ENCODE measurements around the gene PLEKHH2. TPM values are rescaled to one million over a fixed set of nuclear protein-coding genes. Genes with fewer than 3 reads are reported as not detected.

The PLEKHH2 gene
- total RNA-seq, 1 experiment from 2014 or later, result 3.1 TPM

DNA sequence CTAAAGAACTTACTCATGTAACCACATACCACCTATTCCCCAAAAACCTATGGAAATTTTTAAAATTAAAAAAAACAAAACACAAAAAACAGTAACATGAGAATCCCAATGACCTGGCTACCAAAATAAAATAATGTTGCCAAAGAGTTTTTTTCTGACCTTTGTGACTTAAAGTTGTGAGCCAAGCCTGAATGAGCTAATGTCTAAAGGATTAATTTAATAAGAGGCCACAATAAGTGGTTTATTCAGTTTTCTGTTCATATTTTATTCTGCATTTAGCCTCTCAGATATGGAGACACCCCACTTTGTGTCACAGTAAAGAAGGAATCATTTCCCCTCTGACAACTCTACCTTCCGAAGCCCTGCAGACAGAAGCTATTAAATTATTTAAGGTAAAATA is 94.2 kb downstream of the PLEKHH2 start:
- Mint-ChIP-seq H3K36me3 (ENCODE audit: insufficient read depth in 1 of 3, low read depth in 3 of 3) (peaks cover 0 to 1% (median 0%) of the 10 kb centered on the region in 3 experiments; a peak in 1 of 7 replicates), H3K4me3 (no peak overlapping the region), H3K9me3 (no peaks in the 10 kb centered on the region), H3K27me3 (ENCODE audit: low read depth) (no peaks in the 10 kb centered on the region), H3K4me1 (peaks cover 9 to 17% of the 10 kb centered on the region in 2 experiments), H3K27ac (no peak overlapping the region)
- Histone ChIP-seq H2BK120ac (ENCODE audit: low read depth, low read length, poor library complexity, severe bottlenecking) (no peak overlapping the region), H2AK5ac (ENCODE audit: insufficient read length, low read length) (no peak overlapping the region), H4K8ac (replicated peaks; ENCODE audit: insufficient read length, low read depth, low read length) (no peak overlapping the region), H4K5ac (ENCODE audit: insufficient read length, low read depth, low read length) (no peak overlapping the region), H3K56ac (ENCODE audit: insufficient read length, low read depth, low read length) (no peak overlapping the region), H4K20me1 (ENCODE audit: control insufficient read depth, insufficient read depth, insufficient read length) (no peaks in the 10 kb centered on the region), H3T11ph (ENCODE audit: low read length) (no peak overlapping the region), H3K79me2 (ENCODE audit: insufficient read depth, low read length) (no peaks in the 10 kb centered on the region), H2BK15ac (ENCODE audit: low read depth, low read length) (no peak overlapping the region), H3K79me1 (ENCODE audit: insufficient read depth, low read depth, low read length, poor library complexity, severe bottlenecking) (no peaks in the 10 kb centered on the region), H3K4me2 (ENCODE audit: insufficient read depth, insufficient read length, low read length) (no peak overlapping the region), H3K9ac (ENCODE audit: extremely low read depth, insufficient read length, low read length) (no peak overlapping the region), H3K27ac (ENCODE audit: insufficient read length, low read depth, low read length) (no peak overlapping the region), H3K23ac (ENCODE audit: insufficient read length, low read depth, low read length) (no peak overlapping the region), H3K9me3 (ENCODE audit: control insufficient read depth, low read depth, low read length) (no peaks in the 10 kb centered on the region), H3K4me1 (ENCODE audit: insufficient read depth, low read length) (peaks cover 4% of the 10 kb centered on the region; the same call in 1 of the 2 replicates), H4K91ac (ENCODE audit: insufficient read length, low read depth, low read length) (no peak overlapping the region), H3K27me3 (ENCODE audit: insufficient read depth, low read length) (no peaks in the 10 kb centered on the region), H3K14ac (ENCODE audit: insufficient read depth, low read length) (no peak overlapping the region), H2BK5ac (ENCODE audit: insufficient read length, low read length) (no peak overlapping the region), H2AFZ (ENCODE audit: low read length) (no peak overlapping the region), H2BK20ac (ENCODE audit: low read depth, low read length, poor library complexity, severe bottlenecking) (no peak overlapping the region), H3K23me2 (ENCODE audit: insufficient read length, low read depth, low read length, poor library complexity, severe bottlenecking) (no peaks in the 10 kb centered on the region), H2BK12ac (ENCODE audit: insufficient read length, low read depth, low read length) (no peak overlapping the region), H3K18ac (ENCODE audit: insufficient read length, low read depth, low read length) (no peak overlapping the region), H3K4ac (ENCODE audit: low read depth, low read length) (no peak overlapping the region)
- WGBS (ENCODE audit: extremely low coverage, insufficient read length, low lambda C conversion rate), result no CpG with 5 or more reads among the region's 1 CpG
- TF ChIP-seq, protein P1, sequence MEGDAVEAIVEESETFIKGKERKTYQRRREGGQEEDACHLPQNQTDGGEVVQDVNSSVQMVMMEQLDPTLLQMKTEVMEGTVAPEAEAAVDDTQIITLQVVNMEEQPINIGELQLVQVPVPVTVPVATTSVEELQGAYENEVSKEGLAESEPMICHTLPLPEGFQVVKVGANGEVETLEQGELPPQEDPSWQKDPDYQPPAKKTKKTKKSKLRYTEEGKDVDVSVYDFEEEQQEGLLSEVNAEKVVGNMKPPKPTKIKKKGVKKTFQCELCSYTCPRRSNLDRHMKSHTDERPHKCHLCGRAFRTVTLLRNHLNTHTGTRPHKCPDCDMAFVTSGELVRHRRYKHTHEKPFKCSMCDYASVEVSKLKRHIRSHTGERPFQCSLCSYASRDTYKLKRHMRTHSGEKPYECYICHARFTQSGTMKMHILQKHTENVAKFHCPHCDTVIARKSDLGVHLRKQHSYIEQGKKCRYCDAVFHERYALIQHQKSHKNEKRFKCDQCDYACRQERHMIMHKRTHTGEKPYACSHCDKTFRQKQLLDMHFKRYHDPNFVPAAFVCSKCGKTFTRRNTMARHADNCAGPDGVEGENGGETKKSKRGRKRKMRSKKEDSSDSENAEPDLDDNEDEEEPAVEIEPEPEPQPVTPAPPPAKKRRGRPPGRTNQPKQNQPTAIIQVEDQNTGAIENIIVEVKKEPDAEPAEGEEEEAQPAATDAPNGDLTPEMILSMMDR (conservative IDR thresholded peaks at IDR 0.05), result no peak
- DNase-seq, result no peak

All from H9 (cell line).